Measurements from ENCODE around the gene CACNA1H. TPM values are rescaled to one million over a fixed set of nuclear protein-coding genes. Genes with fewer than 3 reads are reported as not detected.

Gene CACNA1H
- total and polyA plus RNA-seq, 9 of the 15 experiments (the other 6 are each of a cell fraction or from before 2014, with no cell fraction given): 0.10 to 0.18 TPM; not detected in 7

DNA sequence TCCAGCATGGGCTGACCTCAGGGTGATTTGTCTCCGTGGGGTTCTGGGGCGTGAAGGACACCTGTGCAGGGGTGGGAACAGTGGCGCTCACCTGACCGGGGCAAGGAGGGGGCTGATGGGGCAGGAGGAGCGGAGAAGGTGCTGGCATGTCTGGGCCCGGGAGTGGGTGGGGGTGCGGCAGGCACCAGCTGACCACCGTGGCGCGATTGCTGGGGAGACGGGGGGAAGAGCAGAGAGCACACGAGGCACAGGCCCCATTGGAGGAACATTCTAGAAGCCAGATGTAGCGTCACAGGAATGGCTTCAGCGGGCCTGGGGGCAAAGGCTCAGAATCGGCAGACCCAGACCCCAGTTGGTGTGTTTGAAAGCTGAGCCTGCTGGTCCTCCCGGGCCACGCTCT lies 12.1 kb downstream of the CACNA1H start:
- no peak overlapping the region for H3K27ac ChIP-seq (ENCODE audit: extremely low read depth, low read depth, low read length)
- WGBS (ENCODE audit: insufficient coverage, low coverage, missing lambda C conversion rate): 5% methylated on average over 15 of the region's 17 CpGs
- H3K79me2 ChIP-seq (ENCODE audit: control insufficient read depth, insufficient read depth, low read length): no peaks in the 10 kb centered on the region
- in situ Hi-C loops (cut with MboI): no loop called here
- no peak overlapping the region for H2AFZ ChIP-seq (ENCODE audit: low read depth, low read length)
- ChIA-PET CTCF (ENCODE audit: low intra/inter-chr PET ratio) (no interaction called here), POLR2A (interaction anchor here (0.8 kb wide), 1 partner anchor 9 kb away, joined by 4 read pairs; no protein-coding TSS in a partner anchor)
- no peak for FAIRE-seq
- BruUV-seq (replicated peaks): no TSS peak
- peaks cover 51 to 96% of the 10 kb centered on the region in 2 experiments for H3K27me3 ChIP-seq (ENCODE audit: control insufficient read depth in 2 of 2, insufficient read depth in 2 of 2, low read length in 2 of 2)
- no peak for DNase-seq (ENCODE audit: extremely low read depth in 1 of 4, low spot score in 3 of 4)
- no peak overlapping the region for H3K9ac ChIP-seq (ENCODE audit: insufficient read depth in 1 of 2, low read depth in 2 of 2, low read length in 2 of 2)
- no peak for ATAC-seq
- no peak overlapping the region for H3K4me3 ChIP-seq
- H3K4me1 ChIP-seq (replicated peaks in 1 of 2; ENCODE audit: control insufficient read depth in 2 of 2, insufficient read depth in 2 of 2, low read length in 2 of 2): peaks cover 0 to 73% of the 10 kb centered on the region in 2 experiments; a peak in 2 of 5 replicates
- H3K9me3 ChIP-seq (replicated peaks; ENCODE audit: control insufficient read depth, insufficient read depth, low read depth, low read length): no peaks in the 10 kb centered on the region
- H3K9me1 ChIP-seq (ENCODE audit: control insufficient read depth, insufficient read depth, low read length): no peaks in the 10 kb centered on the region
- H3K4me2 ChIP-seq (ENCODE audit: insufficient read depth, low read length): no peak overlapping the region
- peaks cover 27% of the 10 kb centered on the region for H4K20me1 ChIP-seq (replicated peaks; ENCODE audit: control insufficient read depth, insufficient read depth, low read length)
- H3K36me3 ChIP-seq (ENCODE audit: control insufficient read depth, insufficient read depth, low read length): no peaks in the 10 kb centered on the region
- intact Hi-C loops (cut with micrococcal nuclease): no loop called here
- no peak for TF ChIP-seq KDM5B (IDR thresholded peaks at IDR 0.05; ENCODE audit: insufficient replicate concordance, low read depth, low read length)
- no peak for TF ChIP-seq SMARCA5 (IDR thresholded peaks at IDR 0.05)
- no peak for TF ChIP-seq ELK1 (CRISPR knock-in tag; IDR thresholded peaks at IDR 0.05)
- TF ChIP-seq, protein P1, sequence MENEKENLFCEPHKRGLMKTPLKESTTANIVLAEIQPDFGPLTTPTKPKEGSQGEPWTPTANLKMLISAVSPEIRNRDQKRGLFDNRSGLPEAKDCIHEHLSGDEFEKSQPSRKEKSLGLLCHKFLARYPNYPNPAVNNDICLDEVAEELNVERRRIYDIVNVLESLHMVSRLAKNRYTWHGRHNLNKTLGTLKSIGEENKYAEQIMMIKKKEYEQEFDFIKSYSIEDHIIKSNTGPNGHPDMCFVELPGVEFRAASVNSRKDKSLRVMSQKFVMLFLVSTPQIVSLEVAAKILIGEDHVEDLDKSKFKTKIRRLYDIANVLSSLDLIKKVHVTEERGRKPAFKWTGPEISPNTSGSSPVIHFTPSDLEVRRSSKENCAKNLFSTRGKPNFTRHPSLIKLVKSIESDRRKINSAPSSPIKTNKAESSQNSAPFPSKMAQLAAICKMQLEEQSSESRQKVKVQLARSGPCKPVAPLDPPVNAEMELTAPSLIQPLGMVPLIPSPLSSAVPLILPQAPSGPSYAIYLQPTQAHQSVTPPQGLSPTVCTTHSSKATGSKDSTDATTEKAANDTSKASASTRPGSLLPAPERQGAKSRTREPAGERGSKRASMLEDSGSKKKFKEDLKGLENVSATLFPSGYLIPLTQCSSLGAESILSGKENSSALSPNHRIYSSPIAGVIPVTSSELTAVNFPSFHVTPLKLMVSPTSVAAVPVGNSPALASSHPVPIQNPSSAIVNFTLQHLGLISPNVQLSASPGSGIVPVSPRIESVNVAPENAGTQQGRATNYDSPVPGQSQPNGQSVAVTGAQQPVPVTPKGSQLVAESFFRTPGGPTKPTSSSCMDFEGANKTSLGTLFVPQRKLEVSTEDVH (IDR thresholded peaks at IDR 0.05; ENCODE audit: low read depth, partially characterized antibody): no peak
- no peak for TF ChIP-seq FUS (optimal IDR thresholded peaks at IDR 0.05; ENCODE audit: low read depth, low read length)
- TF ChIP-seq, protein P2, sequence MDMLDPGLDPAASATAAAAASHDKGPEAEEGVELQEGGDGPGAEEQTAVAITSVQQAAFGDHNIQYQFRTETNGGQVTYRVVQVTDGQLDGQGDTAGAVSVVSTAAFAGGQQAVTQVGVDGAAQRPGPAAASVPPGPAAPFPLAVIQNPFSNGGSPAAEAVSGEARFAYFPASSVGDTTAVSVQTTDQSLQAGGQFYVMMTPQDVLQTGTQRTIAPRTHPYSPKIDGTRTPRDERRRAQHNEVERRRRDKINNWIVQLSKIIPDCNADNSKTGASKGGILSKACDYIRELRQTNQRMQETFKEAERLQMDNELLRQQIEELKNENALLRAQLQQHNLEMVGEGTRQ (CRISPR knock-in tag; IDR thresholded peaks at IDR 0.05): no peak
- TF ChIP-seq MIER1 (IDR thresholded peaks at IDR 0.05; ENCODE audit: low read depth): no peak
- no peak for TF ChIP-seq ZNF311 (CRISPR knock-in tag; IDR thresholded peaks at IDR 0.05)
- TF ChIP-seq, protein P3, sequence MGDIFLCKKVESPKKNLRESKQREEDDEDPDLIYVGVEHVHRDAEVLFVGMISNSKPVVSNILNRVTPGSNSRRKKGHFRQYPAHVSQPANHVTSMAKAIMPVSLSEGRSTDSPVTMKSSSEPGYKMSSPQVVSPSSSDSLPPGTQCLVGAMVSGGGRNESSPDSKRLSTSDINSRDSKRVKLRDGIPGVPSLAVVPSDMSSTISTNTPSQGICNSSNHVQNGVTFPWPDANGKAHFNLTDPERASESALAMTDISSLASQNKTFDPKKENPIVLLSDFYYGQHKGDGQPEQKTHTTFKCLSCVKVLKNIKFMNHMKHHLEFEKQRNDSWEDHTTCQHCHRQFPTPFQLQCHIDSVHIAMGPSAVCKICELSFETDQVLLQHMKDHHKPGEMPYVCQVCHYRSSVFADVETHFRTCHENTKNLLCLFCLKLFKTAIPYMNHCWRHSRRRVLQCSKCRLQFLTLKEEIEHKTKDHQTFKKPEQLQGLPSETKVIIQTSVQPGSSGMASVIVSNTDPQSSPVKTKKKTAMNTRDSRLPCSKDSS (IDR thresholded peaks at IDR 0.05; ENCODE audit: low read depth, partially characterized antibody): no peak
- no peak for TF ChIP-seq BRD4 (IDR thresholded peaks at IDR 0.05)
- TF ChIP-seq PTTG1 (tag; IDR thresholded peaks at IDR 0.05; ENCODE audit: low read depth): no peak
- no peak for TF ChIP-seq JUNB (CRISPR knock-in tag; conservative IDR thresholded peaks at IDR 0.05)

All from K562 (cell line).